ENCODE measurements around the gene BCDIN3D. TPM values are rescaled to one million over a fixed set of nuclear protein-coding genes. Genes with fewer than 3 reads are reported as not detected.

The BCDIN3D gene
- polyA plus RNA-seq, 1 donor (not counting 4 experiments of a cell fraction or from before 2014, with no cell fraction given) = 3.7 TPM

DNA sequence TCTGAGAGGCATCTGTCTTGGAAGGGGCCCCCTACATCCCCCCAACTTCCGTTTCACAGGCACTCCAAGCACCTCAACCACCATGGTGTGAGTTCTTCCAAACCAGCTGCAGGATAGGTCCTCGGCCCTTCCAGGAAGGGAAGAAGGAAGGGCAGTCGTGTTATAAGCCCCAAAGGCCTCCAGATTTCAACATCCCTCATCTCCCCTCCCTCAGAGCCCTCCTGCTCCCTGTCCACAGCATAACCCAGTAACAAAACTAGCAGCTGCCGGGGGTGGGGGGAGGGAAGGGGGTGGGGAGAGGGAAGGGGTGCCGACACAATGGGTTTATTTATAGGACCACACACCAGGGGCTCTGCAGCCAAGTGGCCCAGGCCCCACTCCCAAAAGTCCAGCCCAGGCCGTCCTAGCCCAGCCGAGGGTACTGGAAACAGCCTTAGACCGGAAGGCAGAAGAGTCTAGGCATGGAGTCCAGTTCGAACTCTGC is 33.0 kb downstream of the BCDIN3D start:
- peaks cover 3% of the 10 kb centered on the region for H4K20me1 ChIP-seq (ENCODE audit: control insufficient read depth, extremely low read depth, insufficient read depth, low read length)
- dilution Hi-C loops (cut with MboI; ENCODE audit: extremely low pct_ligation_motif_present, low sequenced_read_pairs) = no loop called here
- H3K9me1 ChIP-seq (ENCODE audit: control insufficient read depth, extremely low read depth, insufficient read depth, low read length) = no peaks in the 10 kb centered on the region
- H3K36me3 ChIP-seq (ENCODE audit: control insufficient read depth in 2 of 2, extremely low read depth in 1 of 2, insufficient read depth in 2 of 2, low read length in 2 of 2) = peaks cover 7 to 22% of the 10 kb centered on the region in 2 experiments
- DNase-seq (ENCODE audit: low read depth, low spot score) (no peak), FAIRE-seq (no peak)
- peaks cover 8% of the 10 kb centered on the region for H3K79me2 ChIP-seq (ENCODE audit: control insufficient read depth, insufficient read depth, low read length)
- H3K9me3 ChIP-seq (ENCODE audit: control insufficient read depth, low read depth, low read length) = no peaks in the 10 kb centered on the region
- no peak overlapping the region for H3K4me2 ChIP-seq (ENCODE audit: control insufficient read depth, extremely low read depth, insufficient read depth, low read depth, low read length)
- H3K27me3 ChIP-seq (ENCODE audit: control insufficient read depth, extremely low read depth, insufficient read depth, low read length) = no peaks in the 10 kb centered on the region
- H3K9ac ChIP-seq (ENCODE audit: control insufficient read depth, extremely low read depth, insufficient read depth, low read length) = no peak overlapping the region
- no peak overlapping the region for H2AFZ ChIP-seq (ENCODE audit: control insufficient read depth, low read length)
- no peak overlapping the region for H3K4me3 ChIP-seq (ENCODE audit: control insufficient read depth in 2 of 3, extremely low read depth in 1 of 3, insufficient read depth in 2 of 3, low read depth in 1 of 3, low read length in 3 of 3)
- no peak overlapping the region for H3K27ac ChIP-seq (ENCODE audit: control insufficient read depth, insufficient read depth, low read length)
- no peaks in the 10 kb centered on the region for H3K4me1 ChIP-seq (ENCODE audit: control insufficient read depth, extremely low read depth, insufficient read depth, low read length)
- no peak for TF ChIP-seq EZH2 (IDR thresholded peaks at IDR 0.05; ENCODE audit: low read length)
- TF ChIP-seq, protein P1, sequence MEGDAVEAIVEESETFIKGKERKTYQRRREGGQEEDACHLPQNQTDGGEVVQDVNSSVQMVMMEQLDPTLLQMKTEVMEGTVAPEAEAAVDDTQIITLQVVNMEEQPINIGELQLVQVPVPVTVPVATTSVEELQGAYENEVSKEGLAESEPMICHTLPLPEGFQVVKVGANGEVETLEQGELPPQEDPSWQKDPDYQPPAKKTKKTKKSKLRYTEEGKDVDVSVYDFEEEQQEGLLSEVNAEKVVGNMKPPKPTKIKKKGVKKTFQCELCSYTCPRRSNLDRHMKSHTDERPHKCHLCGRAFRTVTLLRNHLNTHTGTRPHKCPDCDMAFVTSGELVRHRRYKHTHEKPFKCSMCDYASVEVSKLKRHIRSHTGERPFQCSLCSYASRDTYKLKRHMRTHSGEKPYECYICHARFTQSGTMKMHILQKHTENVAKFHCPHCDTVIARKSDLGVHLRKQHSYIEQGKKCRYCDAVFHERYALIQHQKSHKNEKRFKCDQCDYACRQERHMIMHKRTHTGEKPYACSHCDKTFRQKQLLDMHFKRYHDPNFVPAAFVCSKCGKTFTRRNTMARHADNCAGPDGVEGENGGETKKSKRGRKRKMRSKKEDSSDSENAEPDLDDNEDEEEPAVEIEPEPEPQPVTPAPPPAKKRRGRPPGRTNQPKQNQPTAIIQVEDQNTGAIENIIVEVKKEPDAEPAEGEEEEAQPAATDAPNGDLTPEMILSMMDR (optimal IDR thresholded peaks at IDR 0.05 in 1 of 3, IDR thresholded peaks at IDR 0.05 in 1 of 3, conservative IDR thresholded peaks at IDR 0.05 in 1 of 3; ENCODE audit: extremely low read depth in 1 of 3, insufficient read depth in 2 of 3, low read length in 3 of 3) = no peak

- H3K9ac ChIP-seq (ENCODE audit: control insufficient read depth, extremely low read depth, insufficient read depth, low read length) = no peak overlapping the region
- TF ChIP-seq EZH2 (IDR thresholded peaks at IDR 0.05; ENCODE audit: low read length) = no peak
- TF ChIP-seq, protein P1 (optimal IDR thresholded peaks at IDR 0.05 in 1 of 3, IDR thresholded peaks at IDR 0.05 in 1 of 3, conservative IDR thresholded peaks at IDR 0.05 in 1 of 3; ENCODE audit: extremely low read depth in 1 of 3, insufficient read depth in 2 of 3, low read length in 3 of 3) = no peak
- H3K4me2 ChIP-seq (ENCODE audit: control insufficient read depth, extremely low read depth, insufficient read depth, low read depth, low read length) = no peak overlapping the region
These were observed 33.5 kb downstream of the BCDIN3D start for GRCh38 chr12:49809381-49809905.

More at GRCh38 chr12:49809381-49809905, 33.5 kb downstream of the BCDIN3D start:
- Histone ChIP-seq H3K9me1 (ENCODE audit: control insufficient read depth, extremely low read depth, insufficient read depth, low read length) (no peaks in the 10 kb centered on the region), H3K79me2 (ENCODE audit: control insufficient read depth, insufficient read depth, low read length) (peaks cover 8% of the 10 kb centered on the region), H2AFZ (ENCODE audit: control insufficient read depth, low read length) (no peak overlapping the region), H3K27me3 (ENCODE audit: control insufficient read depth, extremely low read depth, insufficient read depth, low read length) (no peaks in the 10 kb centered on the region), H3K27ac (ENCODE audit: control insufficient read depth, insufficient read depth, low read length) (no peak overlapping the region), H3K9me3 (ENCODE audit: control insufficient read depth, low read depth, low read length) (no peaks in the 10 kb centered on the region), H3K4me3 (ENCODE audit: control insufficient read depth in 2 of 3, extremely low read depth in 1 of 3, insufficient read depth in 2 of 3, low read depth in 1 of 3, low read length in 3 of 3) (no peak overlapping the region), H4K20me1 (ENCODE audit: control insufficient read depth, extremely low read depth, insufficient read depth, low read length) (peaks cover 3% of the 10 kb centered on the region), H3K36me3 (ENCODE audit: control insufficient read depth in 2 of 2, extremely low read depth in 1 of 2, insufficient read depth in 2 of 2, low read length in 2 of 2) (peaks cover 7 to 25% of the 10 kb centered on the region in 2 experiments), H3K4me1 (ENCODE audit: control insufficient read depth, extremely low read depth, insufficient read depth, low read length) (no peaks in the 10 kb centered on the region)
- DNase-seq (ENCODE audit: low read depth, low spot score) (no peak), FAIRE-seq (no peak)
- dilution Hi-C loops (cut with MboI; ENCODE audit: extremely low pct_ligation_motif_present, low sequenced_read_pairs) = no loop called here

All from keratinocyte (primary cell).